Calu3 (cell line): ENCODE data around the gene ZRSR2. TPM values are rescaled to one million over a fixed set of nuclear protein-coding genes. Genes with fewer than 3 reads are reported as not detected.
"Not testable (repeated sequence)": the region's sequence is repeated elsewhere in the genome, so short reads cannot be mapped to it uniquely, and the experiment has no call there.

ENCODE experiments used
- BruUV-seq: library from RNA; stranded (reverse); fragments of 400-500 nt; replicated peaks from 2 replicates; lab custom pipeline; 2021; lab: Mats Ljungman, UMichigan
- CTCF ChIA-PET: fragments of 300-600 bp; sonication (Branson Sonifier 250); formaldehyde crosslinking; loops from one replicate; lab custom pipeline; 2022; ENCODE audit warnings: antibody characterized with exemption; lab: Charles Lee
- DNase-seq: peaks from one replicate; pipeline ENCODE4 v3.0.0; 2022
- H3K27ac Mint-ChIP-seq: one replicate; pipeline ENCODE4 v1.8.0; 2022; ENCODE audit warnings: mixed read lengths; ENCODE audit not compliant: unreplicated experiment
- H3K27me3 Mint-ChIP-seq: one replicate; pipeline ENCODE4 v1.8.0; 2022; ENCODE audit warnings: mixed read lengths; ENCODE audit not compliant: unreplicated experiment
- H3K36me3 Mint-ChIP-seq: one replicate; pipeline ENCODE4 v1.8.0; 2022; ENCODE audit warnings: mild to moderate bottlenecking, moderate library complexity, mixed read lengths; ENCODE audit not compliant: insufficient read depth, unreplicated experiment
- H3K4me1 Mint-ChIP-seq: one replicate; pipeline ENCODE4 v1.8.0; 2022; ENCODE audit warnings: mild to moderate bottlenecking, low read depth, mixed read lengths; ENCODE audit not compliant: unreplicated experiment
- H3K4me3 Mint-ChIP-seq: one replicate; pipeline ENCODE4 v1.8.0; 2022; ENCODE audit warnings: mild to moderate bottlenecking, low read depth, moderate library complexity, mixed read lengths; ENCODE audit not compliant: unreplicated experiment
- H3K9me3 Mint-ChIP-seq: one replicate; pipeline ENCODE4 v1.8.0; 2022; ENCODE audit warnings: low read depth, mixed read lengths; ENCODE audit not compliant: unreplicated experiment
- intact Hi-C: fragments of 100-400 bp; cut with micrococcal nuclease; formaldehyde crosslinking; loops from one replicate; pipeline ENCODE4 v1.10.0; 2022; ENCODE audit not compliant: unreplicated experiment
- total RNA-seq: library from RNA; stranded (reverse); gene quantifications from 2 replicates; pipeline ENCODE4 v1.2.3, GENCODE V29; 2022
- TF ChIP-seq, protein P1 (sequence below): fragments of 200-600 bp; IDR thresholded peaks from one replicate; pipeline ENCODE4 v1.8.0; 2022; ENCODE audit warnings: antibody characterized with exemption; ENCODE audit not compliant: unreplicated experiment

The ZRSR2 gene
- total RNA-seq, 1 experiment from 2014 or later, result 16.4 TPM

- Mint-ChIP-seq H3K27me3 (no peaks in the 10 kb centered on the region), H3K27ac (no peak overlapping the region), H3K4me1 (peaks cover 6% of the 10 kb centered on the region), H3K9me3 (no peaks in the 10 kb centered on the region), H3K4me3 (no peak overlapping the region), H3K36me3 (no peaks in the 10 kb centered on the region)
- TF ChIP-seq, protein P1, sequence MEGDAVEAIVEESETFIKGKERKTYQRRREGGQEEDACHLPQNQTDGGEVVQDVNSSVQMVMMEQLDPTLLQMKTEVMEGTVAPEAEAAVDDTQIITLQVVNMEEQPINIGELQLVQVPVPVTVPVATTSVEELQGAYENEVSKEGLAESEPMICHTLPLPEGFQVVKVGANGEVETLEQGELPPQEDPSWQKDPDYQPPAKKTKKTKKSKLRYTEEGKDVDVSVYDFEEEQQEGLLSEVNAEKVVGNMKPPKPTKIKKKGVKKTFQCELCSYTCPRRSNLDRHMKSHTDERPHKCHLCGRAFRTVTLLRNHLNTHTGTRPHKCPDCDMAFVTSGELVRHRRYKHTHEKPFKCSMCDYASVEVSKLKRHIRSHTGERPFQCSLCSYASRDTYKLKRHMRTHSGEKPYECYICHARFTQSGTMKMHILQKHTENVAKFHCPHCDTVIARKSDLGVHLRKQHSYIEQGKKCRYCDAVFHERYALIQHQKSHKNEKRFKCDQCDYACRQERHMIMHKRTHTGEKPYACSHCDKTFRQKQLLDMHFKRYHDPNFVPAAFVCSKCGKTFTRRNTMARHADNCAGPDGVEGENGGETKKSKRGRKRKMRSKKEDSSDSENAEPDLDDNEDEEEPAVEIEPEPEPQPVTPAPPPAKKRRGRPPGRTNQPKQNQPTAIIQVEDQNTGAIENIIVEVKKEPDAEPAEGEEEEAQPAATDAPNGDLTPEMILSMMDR, result no peak
- no peak for DNase-seq
- BruUV-seq, result no TSS peak
- CTCF ChIA-PET, result no interaction called here
- intact Hi-C loops, result no loop called here
Observed at GRCh38 chrX:15751155-15751819, 39.0 kb upstream of the ZRSR2 start.

- CTCF ChIA-PET, result no interaction called here
- Mint-ChIP-seq H3K9me3 (no peaks in the 10 kb centered on the region), H3K4me1 (no peaks in the 10 kb centered on the region), H3K27me3 (no peaks in the 10 kb centered on the region), H3K4me3 (no peak overlapping the region), H3K27ac (no peak overlapping the region), H3K36me3 (no peaks in the 10 kb centered on the region)
- BruUV-seq, result no TSS peak
- intact Hi-C loops, result no loop called here
- no peak for DNase-seq
- TF ChIP-seq, protein P1, result no peak
Observed at GRCh38 chrX:15755091-15755490, 35.2 kb upstream of the ZRSR2 start.

- no peaks in the 10 kb centered on the region for H3K27me3 Mint-ChIP-seq
- H3K27ac Mint-ChIP-seq, result no peak overlapping the region
- no peaks in the 10 kb centered on the region for H3K9me3 Mint-ChIP-seq
- intact Hi-C loops, result no loop called here
- TF ChIP-seq, protein P1, result no peak
- no peaks in the 10 kb centered on the region for H3K36me3 Mint-ChIP-seq
- no TSS peak for BruUV-seq
- H3K4me1 Mint-ChIP-seq, result no peaks in the 10 kb centered on the region
- DNase-seq, result no peak
- H3K4me3 Mint-ChIP-seq, result no peak overlapping the region
- CTCF ChIA-PET, result no interaction called here
Observed at GRCh38 chrX:15758140-15758539, 32.1 kb upstream of the ZRSR2 start.

- H3K36me3 Mint-ChIP-seq, H3K9me3 Mint-ChIP-seq, CTCF ChIA-PET, intact Hi-C loops, BruUV-seq, H3K27me3 Mint-ChIP-seq, H3K4me1 Mint-ChIP-seq, H3K4me3 Mint-ChIP-seq, DNase-seq, H3K27ac Mint-ChIP-seq: not testable (repeated sequence)
Observed at GRCh38 chrX:15759886-15760285, 30.4 kb upstream of the ZRSR2 start.

DNA sequence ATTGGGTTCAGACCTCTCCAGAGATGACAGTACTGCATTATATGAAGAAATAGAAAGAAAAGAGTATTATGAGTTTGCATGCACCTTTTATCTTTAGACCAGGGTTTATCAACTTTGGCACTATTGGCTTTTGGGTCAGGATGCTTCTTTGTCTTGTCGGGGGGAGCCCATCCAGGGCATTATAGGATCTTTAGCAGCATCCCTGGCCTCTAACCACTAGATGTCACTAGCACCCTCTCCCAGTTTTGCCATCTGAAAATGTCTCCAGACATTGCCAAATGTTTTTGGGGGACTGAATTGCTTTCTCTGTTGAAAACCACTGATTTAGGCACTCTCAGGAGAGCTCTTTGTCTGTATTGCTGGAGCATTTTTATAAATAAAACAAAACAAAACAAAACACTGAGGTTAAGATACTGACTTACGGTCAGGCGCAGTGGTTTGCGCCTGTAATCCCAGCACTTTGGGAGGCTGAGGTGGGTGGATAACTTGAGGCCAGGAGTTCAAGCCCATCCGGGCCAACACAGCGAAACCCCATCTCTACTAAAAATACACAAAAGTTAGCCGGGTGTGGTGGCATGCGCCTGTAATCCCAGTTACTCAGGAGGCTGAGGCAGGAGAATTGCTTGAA, 28.6 kb upstream of the ZRSR2 start:
- no peaks in the 10 kb centered on the region for H3K9me3 Mint-ChIP-seq
- no peaks in the 10 kb centered on the region for H3K27me3 Mint-ChIP-seq
- CTCF ChIA-PET, result no interaction called here
- TF ChIP-seq, protein P1, result peak; percentile 42
- no peak overlapping the region for H3K4me3 Mint-ChIP-seq
- DNase-seq, result peak; percentile 8
- intact Hi-C loops, result no loop called here
- no TSS peak for BruUV-seq
- no peak overlapping the region for H3K27ac Mint-ChIP-seq
- no peaks in the 10 kb centered on the region for H3K4me1 Mint-ChIP-seq
- no peaks in the 10 kb centered on the region for H3K36me3 Mint-ChIP-seq
